Smooth muscle cell (in vitro differentiated cells): ENCODE results near the gene KATNB1. TPM values are rescaled to one million over a fixed set of nuclear protein-coding genes. Genes with fewer than 3 reads are reported as not detected.
"Not testable (repeated sequence)": the region's sequence is repeated elsewhere in the genome, so short reads cannot be mapped to it uniquely, and the experiment has no call there.

ENCODE experiments used
- DNase-seq: peaks from one replicate; lab custom pipeline; 2025; ENCODE audit not compliant: unreplicated experiment; lab: John Stamatoyannopoulos, UW
- H2AFZ ChIP-seq: fragments of 200-600 bp; sonication (generic); 2 replicates; pipeline ENCODE4 v1.6.0; 2016; ENCODE audit warnings: antibody characterized with exemption, low read depth, mild to moderate bottlenecking
- H3F3A ChIP-seq: fragments of 200-600 bp; sonication (generic); 2 replicates; pipeline ENCODE4 v1.6.0; 2017; ENCODE audit warnings: antibody characterized with exemption, low read depth
- H3K27ac ChIP-seq: fragments of 200-600 bp; sonication (generic); 2 replicates; pipeline ENCODE4 v1.5.1; 2016; ENCODE audit warnings: low read depth, mild to moderate bottlenecking
- H3K27me3 ChIP-seq: fragments of 200-600 bp; sonication (generic); 2 replicates; pipeline ENCODE4 v1.6.1; 2016; ENCODE audit warnings: low read depth, mild to moderate bottlenecking
- H3K36me3 ChIP-seq: fragments of 200-600 bp; sonication (generic); 2 replicates; pipeline ENCODE4 v1.5.1; 2016; ENCODE audit warnings: low read depth
- H3K4me1 ChIP-seq: fragments of 200-600 bp; sonication (generic); 2 replicates; pipeline ENCODE4 v1.5.1; 2016; ENCODE audit warnings: low read depth
- H3K4me2 ChIP-seq: fragments of 200-600 bp; sonication (generic); 2 replicates; pipeline ENCODE4 v1.6.0; 2016; ENCODE audit warnings: mild to moderate bottlenecking
- H3K4me3 ChIP-seq: fragments of 200-600 bp; sonication (generic); 2 replicates; pipeline ENCODE4 v1.5.1; 2016; ENCODE audit warnings: mild to moderate bottlenecking
- H3K79me2 ChIP-seq: fragments of 200-600 bp; sonication (generic); 2 replicates; pipeline ENCODE4 v1.6.0; 2016; ENCODE audit warnings: low read depth, mild to moderate bottlenecking
- H3K9ac ChIP-seq: fragments of 200-600 bp; sonication (generic); 2 replicates; pipeline ENCODE4 v1.6.0; 2016; ENCODE audit warnings: low read depth
- H3K9me3 ChIP-seq: fragments of 200-600 bp; sonication (generic); replicated peaks from 2 replicates; pipeline ENCODE4 v1.5.1; 2016; ENCODE audit warnings: low read depth
- H4K20me1 ChIP-seq: fragments of 200-600 bp; sonication (generic); 2 replicates; pipeline ENCODE4 v1.6.0; 2016; ENCODE audit warnings: low read depth
- CTCF ChIP-seq: fragments of 200-600 bp; sonication (generic); IDR thresholded peaks from 2 replicates; pipeline ENCODE4 v1.5.1; 2017; ENCODE audit warnings: borderline replicate concordance, mild to moderate bottlenecking, antibody characterized with exemption; ENCODE audit not compliant: insufficient read depth, poor library complexity, severe bottlenecking
- WGBS: methylation state at CpG from one replicate; pipeline ENCODE4 v1.1.7; 2016; ENCODE audit warnings: low lambda C conversion rate; 5-methylcytosine and 5-hydroxymethylcytosine counted together
- polyA plus RNA-seq: library from polyadenylated mRNA; unstranded; fragments of >200 nt; fragmentation: Nextera tagmentation; extraction: Ambion mirVana; gene quantifications from 2 replicates; pipeline ENCODE4 v1.2.1, GENCODE V29; 2016
- total RNA-seq: library from RNA; depleted of rRNA; stranded (reverse); fragments of >200 nt; gene quantifications from 2 replicates; pipeline ENCODE4 v1.2.3, GENCODE V29; 2014

Gene KATNB1
- total and polyA plus RNA-seq, 2 experiments from 2014 or later: 11.9 to 23.6 TPM

GRCh38 chr16:57728336-57729181 is 7.0 kb upstream of the KATNB1 start:
- Histone ChIP-seq H3K4me2 (no peak overlapping the region), H4K20me1 (no peaks in the 10 kb centered on the region), H3K9me3 (no peaks in the 10 kb centered on the region), H3K4me1 (no peaks in the 10 kb centered on the region), H3K79me2 (no peaks in the 10 kb centered on the region), H3K27me3 (no peaks in the 10 kb centered on the region), H2AFZ (no peak overlapping the region), H3K4me3 (no peak overlapping the region), H3F3A (peaks cover 5% of the 10 kb centered on the region), H3K27ac (no peak overlapping the region), H3K9ac (no peak overlapping the region), H3K36me3 (no peaks in the 10 kb centered on the region)
- WGBS: 96% methylated on average over 14 of the region's 14 CpGs
- no peak for TF ChIP-seq CTCF
- no peak for DNase-seq

- Histone ChIP-seq H3K79me2 (no peaks in the 10 kb centered on the region), H3K36me3 (no peaks in the 10 kb centered on the region), H3K27ac (no peak overlapping the region), H3K4me1 (peaks cover 2% of the 10 kb centered on the region), H3K4me2 (no peak overlapping the region), H3F3A (peaks cover 8% of the 10 kb centered on the region), H4K20me1 (no peaks in the 10 kb centered on the region), H3K9ac (no peak overlapping the region), H3K27me3 (no peaks in the 10 kb centered on the region), H2AFZ (no peak overlapping the region), H3K9me3 (no peaks in the 10 kb centered on the region), H3K4me3 (no peak overlapping the region)
- WGBS: 50% methylated on average over 1 of the region's 1 CpG
- TF ChIP-seq CTCF: no peak
- DNase-seq: no peak
Measured at GRCh38 chr16:57729182-57729484, 6.4 kb upstream of the KATNB1 start.

- not testable (repeated sequence) for H4K20me1 ChIP-seq, H3K4me2 ChIP-seq, H3K9ac ChIP-seq, H3F3A ChIP-seq, DNase-seq, H2AFZ ChIP-seq, H3K4me3 ChIP-seq, H3K9me3 ChIP-seq, H3K4me1 ChIP-seq, H3K27ac ChIP-seq, H3K79me2 ChIP-seq, H3K36me3 ChIP-seq, H3K27me3 ChIP-seq
- WGBS: no CpG with 5 or more reads among the region's 6 CpGs
Measured at GRCh38 chr16:57729852-57730251, 5.7 kb upstream of the KATNB1 start.

GRCh38 chr16:57730771-57731730 is 4.5 kb upstream of the KATNB1 start:
- Histone ChIP-seq H3K9me3 (no peaks in the 10 kb centered on the region), H2AFZ (no peak overlapping the region)
- WGBS: 78% methylated on average over 13 of the region's 13 CpGs

More at GRCh38 chr16:57730771-57731730, 4.5 kb upstream of the KATNB1 start:
- Histone ChIP-seq H3F3A (peaks cover 8% of the 10 kb centered on the region), H3K4me2 (no peak overlapping the region), H3K79me2 (no peaks in the 10 kb centered on the region), H4K20me1 (no peaks in the 10 kb centered on the region), H3K36me3 (no peaks in the 10 kb centered on the region), H3K27ac (no peak overlapping the region), H3K4me3 (no peak overlapping the region), H3K9ac (no peak overlapping the region), H3K4me1 (peaks cover 8% of the 10 kb centered on the region), H3K27me3 (no peaks in the 10 kb centered on the region)
- no peak for DNase-seq
- TF ChIP-seq CTCF: no peak
